Activated B cell treated with CpG ODN at 0.5 μM for 24 hours (primary cell): ENCODE data around the gene NELFCD. TPM values are rescaled to one million over a fixed set of nuclear protein-coding genes. Genes with fewer than 3 reads are reported as not detected.

Experiments used
- ATAC-seq: fragments of 200-7000 bp; cut with Tn5 transposase; one replicate; pipeline ENCODE4 v1.10.0; 2021; ENCODE audit warnings: low read depth, mild to moderate bottlenecking, moderate library complexity
- CTCF ChIA-PET: fragments of 350-600 bp; sonication (Branson Sonifier 250); formaldehyde crosslinking; loops from one replicate; lab custom pipeline; 2021; ENCODE audit warnings: antibody characterized with exemption; lab: Charles Lee
- POLR2A ChIA-PET: fragments of 350-600 bp; sonication (Branson Sonifier 250); formaldehyde crosslinking; loops from one replicate; lab custom pipeline; 2021; ENCODE audit warnings: antibody characterized with exemption; lab: Charles Lee
- DNase-seq: peaks from one replicate; pipeline ENCODE4 v3.0.0; 2022
- H3K27ac Mint-ChIP-seq: one replicate; pipeline ENCODE4 v1.8.0; 2020; ENCODE audit warnings: mixed read lengths
- H3K27me3 Mint-ChIP-seq: one replicate; pipeline ENCODE4 v1.8.0; 2021; ENCODE audit warnings: mixed read lengths
- H3K36me3 Mint-ChIP-seq: one replicate; pipeline ENCODE4 v1.8.0; 2021; ENCODE audit warnings: low read depth, mixed read lengths
- H3K4me1 Mint-ChIP-seq: one replicate; pipeline ENCODE4 v1.8.0; 2021; ENCODE audit warnings: mixed read lengths
- H3K4me3 Mint-ChIP-seq: one replicate; pipeline ENCODE4 v1.8.0; 2020; ENCODE audit warnings: mild to moderate bottlenecking, mixed read lengths
- H3K9me3 Mint-ChIP-seq: one replicate; pipeline ENCODE4 v1.8.0; 2020; ENCODE audit warnings: mixed read lengths
- CTCF ChIP-seq: fragments of 200-600 bp; IDR thresholded peaks from one replicate; pipeline ENCODE4 v1.8.0; 2022; ENCODE audit warnings: antibody characterized with exemption, mild to moderate bottlenecking
- intact Hi-C: fragments of 100-400 bp; cut with micrococcal nuclease; formaldehyde crosslinking; loops from one replicate; pipeline ENCODE4 v1.15.1; 2024
- total RNA-seq: library from RNA; stranded (reverse); gene quantifications from 2 replicates; pipeline ENCODE4 v1.2.3, GENCODE V29; 2022

The NELFCD gene
- total RNA-seq, 1 donor from 2014 or later = 107 TPM

- peak overlapping the region; percentile 83 for H3K27ac Mint-ChIP-seq
- DNase-seq = no peak
- H3K4me1 Mint-ChIP-seq = peaks cover 44% of the 10 kb centered on the region
- ChIA-PET POLR2A (interaction anchor here (0.6 to 4.7 kb wide), 9 partner anchors 10 to 233 kb away, joined by 3 to 41 read pairs (median 7); partner anchors contain the start of genes ATP5F1E and NELFCD), CTCF (no interaction called here)
- H3K27me3 Mint-ChIP-seq = no peaks in the 10 kb centered on the region
- H3K36me3 Mint-ChIP-seq = peaks cover 94% of the 10 kb centered on the region
- intact Hi-C loops = loop anchor here (1.0 kb wide), 1 partner anchor 10 kb away; no protein-coding TSS in a partner anchor
- TF ChIP-seq CTCF = no peak
- peak; percentile 20 for ATAC-seq
- H3K4me3 Mint-ChIP-seq = no peak overlapping the region
- no peaks in the 10 kb centered on the region for H3K9me3 Mint-ChIP-seq
Observed at GRCh38 chr20:58994390-58995159, 13.5 kb downstream of the NELFCD start.

- Mint-ChIP-seq H3K27me3 (no peaks in the 10 kb centered on the region), H3K27ac (peak overlapping the region; percentile 60), H3K36me3 (peaks cover 96% of the 10 kb centered on the region), H3K4me3 (no peak overlapping the region), H3K4me1 (peaks cover 47% of the 10 kb centered on the region), H3K9me3 (no peaks in the 10 kb centered on the region)
- no peak for ATAC-seq
- ChIA-PET POLR2A (interaction anchor here (1.4 to 4.7 kb wide), 3 partner anchors 9 to 36 kb away, joined by 4 to 41 read pairs (median 4); partner anchors contain the start of gene ATP5F1E), CTCF (no interaction called here)
- no peak for TF ChIP-seq CTCF
- no peak for DNase-seq
- intact Hi-C loops = loop anchor here (1.0 kb wide), 1 partner anchor 9 kb away; no protein-coding TSS in a partner anchor
Observed at GRCh38 chr20:58995461-58996225, 14.6 kb downstream of the NELFCD start.

- CTCF ChIA-PET = no interaction called here
- POLR2A ChIA-PET = interaction anchor here (1.4 to 4.7 kb wide), 3 partner anchors 9 to 36 kb away, joined by 4 to 41 read pairs (median 4); partner anchors contain the start of gene ATP5F1E
- no peaks in the 10 kb centered on the region for H3K27me3 Mint-ChIP-seq
Observed at GRCh38 chr20:58996226-58996611, 15.2 kb downstream of the NELFCD start.

GRCh38 chr20:58997141-58997770 is 16.2 kb downstream of the NELFCD start:
- peak overlapping the region; percentile 9 for H3K27ac Mint-ChIP-seq
- CTCF ChIA-PET = no interaction called here
- no peak for DNase-seq

More at GRCh38 chr20:58996226-58996611, 15.2 kb downstream of the NELFCD start:
- Mint-ChIP-seq H3K4me1 (peaks cover 47% of the 10 kb centered on the region), H3K9me3 (no peaks in the 10 kb centered on the region), H3K4me3 (no peak overlapping the region), H3K27ac (peak overlapping the region; percentile 25), H3K36me3 (peaks cover 96% of the 10 kb centered on the region)
- DNase-seq (no peak), ATAC-seq (no peak)
- TF ChIP-seq CTCF = no peak
- intact Hi-C loops = no loop called here

More at GRCh38 chr20:58997141-58997770, 16.2 kb downstream of the NELFCD start:
- POLR2A ChIA-PET = interaction anchor here (1.6 kb wide), 2 partner anchors 11 to 35 kb away, joined by 4 to 7 read pairs; partner anchors contain the start of gene ATP5F1E
- Mint-ChIP-seq H3K9me3 (no peaks in the 10 kb centered on the region), H3K27me3 (no peaks in the 10 kb centered on the region), H3K4me3 (no peak overlapping the region), H3K4me1 (peaks cover 55% of the 10 kb centered on the region), H3K36me3 (peaks cover 95% of the 10 kb centered on the region)
- no peak for ATAC-seq
- TF ChIP-seq CTCF = no peak
- intact Hi-C loops = no loop called here
